ENCODE data around the gene NPBWR2. TPM values are rescaled to one million over a fixed set of nuclear protein-coding genes. Genes with fewer than 3 reads are reported as not detected.

The NPBWR2 gene
- total and polyA plus RNA-seq, 4 donors: not detected

DNA sequence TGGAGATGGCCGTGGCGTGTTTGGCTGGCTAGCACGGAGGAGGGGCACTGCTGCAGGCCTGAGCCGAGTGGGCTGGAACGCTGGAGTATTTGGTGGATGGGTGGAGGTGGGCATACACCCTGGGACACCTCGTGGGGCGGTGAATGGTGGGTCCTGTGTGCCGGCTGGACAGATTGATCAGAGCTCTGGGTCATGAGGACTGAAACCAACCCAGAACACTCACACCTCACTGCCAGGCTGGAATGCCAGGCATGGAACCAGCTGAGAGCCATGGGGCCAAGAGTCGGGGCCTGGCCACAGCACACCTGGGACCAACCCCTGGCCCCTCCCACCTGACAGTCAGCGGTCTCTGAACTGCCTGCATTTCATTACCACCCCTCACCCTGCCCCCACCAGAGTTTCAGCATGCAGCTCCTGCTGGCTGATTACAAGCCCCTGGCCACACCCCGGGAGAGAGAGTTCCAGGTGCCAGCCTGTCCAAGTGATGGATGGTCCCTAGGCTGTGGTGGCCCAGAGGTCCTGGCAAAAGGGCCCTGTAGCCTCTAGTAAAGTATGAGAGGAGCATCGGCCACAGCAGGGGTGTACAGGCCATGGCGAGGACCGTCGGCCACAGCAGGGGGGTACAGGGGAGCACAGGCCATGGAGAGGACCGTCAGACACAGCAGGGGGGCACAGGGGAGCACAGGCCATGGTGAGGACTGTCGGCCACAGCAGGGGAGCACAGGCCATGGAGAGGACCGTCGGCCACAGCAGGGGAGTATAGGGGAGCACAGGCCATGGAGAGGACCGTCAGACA is 3.3 kb downstream of the NPBWR2 start:
- peaks cover 10% of the 10 kb centered on the region for H3K27me3 ChIP-seq (ENCODE audit: control insufficient read depth, insufficient read depth, low read length)
- DNase-seq (ENCODE audit: low read depth in 4 of 6, low spot score in 6 of 6): no peak

DNA sequence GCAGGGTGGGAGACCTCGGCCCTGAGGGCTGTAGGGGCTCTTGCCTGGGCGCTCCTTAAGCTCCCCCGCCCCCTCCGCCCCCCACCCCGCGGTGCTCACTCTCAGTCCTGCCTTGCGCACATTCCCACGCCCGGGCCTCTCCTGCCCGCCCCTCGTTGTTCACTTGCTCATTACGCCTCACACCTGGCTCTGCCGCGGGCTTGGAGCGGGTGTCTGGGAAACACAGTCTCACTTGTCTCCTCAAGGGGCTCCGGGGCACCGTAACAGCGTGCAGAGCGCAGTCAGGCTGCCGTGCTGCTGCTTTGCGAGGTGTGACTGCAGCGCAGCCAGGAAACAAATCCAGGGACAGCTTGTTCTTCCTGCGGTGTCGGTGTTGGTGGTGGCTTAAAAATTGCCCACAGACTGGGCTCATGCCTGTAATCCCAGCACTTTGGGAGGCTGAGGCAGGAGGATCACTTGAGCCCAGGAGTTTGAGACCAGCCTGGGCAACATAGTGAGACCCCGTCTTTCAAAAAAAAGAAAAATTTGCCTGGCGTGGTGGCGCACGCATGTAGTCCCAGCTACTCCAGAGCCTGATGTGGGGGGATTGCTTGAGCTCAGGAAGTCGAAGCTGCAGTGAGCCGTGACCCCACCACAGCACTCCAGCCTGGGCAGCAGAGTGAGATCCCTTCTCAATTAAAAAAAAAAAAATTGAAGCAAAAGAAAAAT is 4.6 kb downstream of the NPBWR2 start:
- Histone ChIP-seq H3K4me1 (ENCODE audit: control insufficient read depth, insufficient read depth, low read length) (peaks cover 48% of the 10 kb centered on the region), H3K4me3 (ENCODE audit: low read depth, low read length) (no peak overlapping the region), H3K27ac (ENCODE audit: low read depth, low read length) (no peak overlapping the region), H3K27me3 (ENCODE audit: control insufficient read depth, insufficient read depth, low read length) (peaks cover 10% of the 10 kb centered on the region), H3K9me3 (ENCODE audit: control insufficient read depth, insufficient read depth, low read length) (no peaks in the 10 kb centered on the region), H3K36me3 (ENCODE audit: control insufficient read depth, insufficient read depth, low read length) (peaks cover 36% of the 10 kb centered on the region)
- 10% methylated on average over 25 of the region's 30 CpGs for WGBS (ENCODE audit: insufficient coverage)
- DNase-seq (ENCODE audit: low read depth in 4 of 6, low spot score in 6 of 6): peak in 2 of 6 donors; percentile 61 to 92

More for the DNA sequence above, 3.3 kb downstream of the NPBWR2 start:
- peaks cover 23% of the 10 kb centered on the region for H3K36me3 ChIP-seq (ENCODE audit: control insufficient read depth, insufficient read depth, low read length)
- peaks cover 41% of the 10 kb centered on the region for H3K4me1 ChIP-seq (ENCODE audit: control insufficient read depth, insufficient read depth, low read length)
- no peaks in the 10 kb centered on the region for H3K9me3 ChIP-seq (ENCODE audit: control insufficient read depth, insufficient read depth, low read length)
- H3K4me3 ChIP-seq (ENCODE audit: low read depth, low read length): no peak overlapping the region
- H3K27ac ChIP-seq (ENCODE audit: low read depth, low read length): no peak overlapping the region
- 55% methylated on average over 16 of the region's 20 CpGs for WGBS (ENCODE audit: insufficient coverage)

DNA sequence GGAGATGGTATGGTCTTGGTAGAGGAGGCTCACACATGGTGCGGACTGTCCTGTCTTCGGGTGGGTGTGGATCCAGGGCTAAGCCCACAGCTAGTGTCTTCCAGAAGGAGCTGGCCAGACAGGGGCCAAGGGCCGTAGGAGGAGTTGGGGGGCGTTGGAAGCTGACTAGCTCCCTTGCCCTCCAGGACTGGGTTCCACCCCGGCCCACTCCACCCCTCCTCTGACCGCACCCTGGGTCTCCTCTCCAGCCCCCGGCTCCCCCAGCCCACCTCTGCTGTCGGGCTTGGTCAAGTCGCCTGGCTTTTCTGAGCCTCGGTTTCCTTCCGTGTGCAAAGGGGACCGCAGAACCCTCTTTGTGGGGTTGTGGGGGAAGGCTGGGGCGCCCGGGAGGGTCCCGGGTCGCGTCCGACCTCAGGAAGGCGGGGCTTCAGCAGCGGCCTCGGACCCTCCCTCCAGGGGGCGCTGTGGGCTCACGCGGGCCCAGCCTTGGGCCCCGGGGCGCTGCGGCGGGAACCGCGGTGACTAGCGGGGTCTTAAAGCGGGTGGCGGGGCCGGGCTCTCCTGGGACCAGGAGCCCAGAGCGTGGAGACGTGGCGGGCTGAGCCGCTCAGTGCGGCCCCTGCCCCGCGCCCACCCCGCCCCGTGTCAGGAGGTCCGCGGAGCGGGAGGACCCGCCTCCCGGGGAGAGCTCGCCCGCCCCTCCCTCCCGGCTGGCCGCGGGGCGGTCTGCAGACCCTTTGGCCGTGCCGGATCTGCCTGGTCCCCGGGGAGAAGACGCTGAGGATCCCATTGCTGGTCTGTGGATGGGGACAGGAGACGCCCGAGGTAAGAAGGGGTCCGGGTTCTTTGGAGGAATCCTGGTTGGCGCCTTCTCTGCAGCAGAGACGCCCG is 5.4 kb downstream of the NPBWR2 start:
- peaks cover 48% of the 10 kb centered on the region for H3K4me1 ChIP-seq (ENCODE audit: control insufficient read depth, insufficient read depth, low read length)
- no peak overlapping the region for H3K27ac ChIP-seq (ENCODE audit: low read depth, low read length)
- WGBS (ENCODE audit: insufficient coverage): 8% methylated on average over 56 of the region's 64 CpGs
- H3K36me3 ChIP-seq (ENCODE audit: control insufficient read depth, insufficient read depth, low read length): peaks cover 40% of the 10 kb centered on the region
- no peak for DNase-seq (ENCODE audit: low read depth in 4 of 6, low spot score in 6 of 6)
- H3K4me3 ChIP-seq (ENCODE audit: low read depth, low read length): no peak overlapping the region
- peaks cover 10% of the 10 kb centered on the region for H3K27me3 ChIP-seq (ENCODE audit: control insufficient read depth, insufficient read depth, low read length)
- no peaks in the 10 kb centered on the region for H3K9me3 ChIP-seq (ENCODE audit: control insufficient read depth, insufficient read depth, low read length)

DNA sequence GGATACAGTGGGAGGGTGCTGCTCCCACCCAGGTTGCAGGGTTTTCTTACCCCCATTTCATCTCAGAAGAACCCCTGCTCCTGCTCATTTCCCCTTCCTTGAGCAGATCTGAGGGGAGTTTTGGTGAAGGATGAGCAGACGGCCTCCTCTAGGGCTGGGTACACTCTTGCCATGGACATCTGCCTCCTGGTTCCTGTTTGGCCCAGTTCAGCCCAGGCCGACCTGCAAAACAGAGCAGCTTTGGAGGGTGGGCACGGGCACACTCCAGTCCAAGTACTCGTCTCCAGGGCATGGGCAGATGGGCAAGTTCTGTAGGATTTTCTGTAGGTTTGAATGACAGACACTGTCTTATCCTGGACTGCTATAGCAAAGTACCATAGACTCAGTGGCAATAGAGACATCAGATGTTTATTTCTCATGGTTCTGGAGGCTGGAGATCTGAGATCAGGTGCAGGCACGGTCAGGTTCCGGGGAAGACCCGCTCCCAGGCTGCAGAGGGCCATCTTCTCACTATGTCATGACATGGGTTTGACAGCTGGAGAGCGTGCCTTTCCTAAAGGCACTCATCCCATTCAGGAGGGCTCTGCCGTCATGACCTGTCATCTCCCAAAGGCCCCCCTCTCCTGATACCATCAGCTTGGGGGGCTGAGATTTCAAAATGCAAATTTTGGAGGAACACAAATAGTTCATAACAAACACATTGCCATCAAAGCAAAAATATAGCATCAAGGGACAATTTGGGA is 6.2 kb downstream of the NPBWR2 start:
- DNase-seq (ENCODE audit: low read depth in 4 of 6, low spot score in 6 of 6): no peak
- no peak overlapping the region for H3K4me3 ChIP-seq (ENCODE audit: low read depth, low read length)

DNA sequence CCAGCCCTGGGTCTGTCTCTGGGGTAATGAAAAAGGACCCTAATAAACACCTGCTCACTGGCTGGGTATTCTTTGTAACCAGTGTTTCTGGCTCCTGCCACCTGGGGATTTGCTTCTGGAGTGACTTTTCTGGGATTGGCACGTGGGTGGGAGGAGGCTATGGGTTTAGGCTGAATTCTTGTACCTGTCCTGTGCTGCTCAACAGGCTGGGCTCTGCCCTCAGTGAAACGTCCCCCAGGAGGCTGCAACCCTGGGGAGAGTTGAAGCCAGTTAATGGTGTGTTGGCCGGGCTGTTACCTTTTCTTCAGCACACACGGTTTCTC is 6.8 kb downstream of the NPBWR2 start:
- Histone ChIP-seq H3K27ac (ENCODE audit: low read depth, low read length) (no peak overlapping the region), H3K36me3 (ENCODE audit: control insufficient read depth, insufficient read depth, low read length) (peaks cover 50% of the 10 kb centered on the region), H3K4me3 (ENCODE audit: low read depth, low read length) (no peak overlapping the region), H3K4me1 (ENCODE audit: control insufficient read depth, insufficient read depth, low read length) (peaks cover 48% of the 10 kb centered on the region), H3K27me3 (ENCODE audit: control insufficient read depth, insufficient read depth, low read length) (peaks cover 10% of the 10 kb centered on the region), H3K9me3 (ENCODE audit: control insufficient read depth, insufficient read depth, low read length) (no peaks in the 10 kb centered on the region)
- 60% methylated on average over 1 of the region's 4 CpGs for WGBS (ENCODE audit: insufficient coverage)
- DNase-seq (ENCODE audit: low read depth in 4 of 6, low spot score in 6 of 6): no peak

More for the DNA sequence above, 6.2 kb downstream of the NPBWR2 start:
- Histone ChIP-seq H3K9me3 (ENCODE audit: control insufficient read depth, insufficient read depth, low read length) (no peaks in the 10 kb centered on the region), H3K27ac (ENCODE audit: low read depth, low read length) (no peak overlapping the region), H3K4me1 (ENCODE audit: control insufficient read depth, insufficient read depth, low read length) (peaks cover 48% of the 10 kb centered on the region), H3K36me3 (ENCODE audit: control insufficient read depth, insufficient read depth, low read length) (peaks cover 46% of the 10 kb centered on the region), H3K27me3 (ENCODE audit: control insufficient read depth, insufficient read depth, low read length) (peaks cover 10% of the 10 kb centered on the region)
- 87% methylated on average over 7 of the region's 9 CpGs for WGBS (ENCODE audit: insufficient coverage)

DNA sequence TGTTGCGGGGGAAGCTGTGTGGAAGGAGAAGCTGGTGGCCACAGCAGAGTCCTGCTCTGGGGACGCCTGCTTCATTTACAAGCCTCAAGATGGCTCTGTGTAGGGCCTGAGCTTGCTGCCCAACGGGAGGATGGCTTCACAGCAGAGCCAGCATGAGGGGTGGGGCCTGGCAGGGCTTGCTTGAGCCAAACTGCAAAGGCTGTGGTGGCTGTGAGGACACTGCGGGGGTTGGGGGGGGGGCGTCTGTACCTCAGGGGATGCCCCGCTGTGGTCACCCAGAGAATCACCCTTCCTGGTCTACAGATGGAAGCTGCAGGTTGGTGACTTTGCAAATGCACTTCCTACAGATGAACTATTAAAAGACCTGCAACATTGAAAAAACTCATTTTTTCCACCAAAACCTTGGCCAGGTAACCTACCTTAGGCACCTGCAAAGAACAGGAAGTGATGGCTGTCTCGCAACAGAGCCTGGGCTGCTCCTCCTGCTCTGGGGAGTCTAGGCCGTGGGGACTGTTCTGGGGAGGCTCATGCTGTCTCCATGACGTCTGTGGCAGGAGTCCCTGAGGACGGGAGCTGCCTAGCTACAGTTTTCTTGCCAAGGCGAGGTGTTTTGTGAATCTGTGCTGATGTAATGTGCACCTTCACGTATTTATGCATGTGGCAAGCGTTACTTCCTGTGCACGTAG is 7.3 kb downstream of the NPBWR2 start:
- H3K4me1 ChIP-seq (ENCODE audit: control insufficient read depth, insufficient read depth, low read length): peaks cover 48% of the 10 kb centered on the region
- 69% methylated on average over 10 of the region's 14 CpGs for WGBS (ENCODE audit: insufficient coverage)
- peaks cover 10% of the 10 kb centered on the region for H3K27me3 ChIP-seq (ENCODE audit: control insufficient read depth, insufficient read depth, low read length)
- H3K9me3 ChIP-seq (ENCODE audit: control insufficient read depth, insufficient read depth, low read length): no peaks in the 10 kb centered on the region
- H3K36me3 ChIP-seq (ENCODE audit: control insufficient read depth, insufficient read depth, low read length): peaks cover 50% of the 10 kb centered on the region
- no peak overlapping the region for H3K27ac ChIP-seq (ENCODE audit: low read depth, low read length)
- DNase-seq (ENCODE audit: low read depth in 4 of 6, low spot score in 6 of 6): no peak
- H3K4me3 ChIP-seq (ENCODE audit: low read depth, low read length): no peak overlapping the region

DNA sequence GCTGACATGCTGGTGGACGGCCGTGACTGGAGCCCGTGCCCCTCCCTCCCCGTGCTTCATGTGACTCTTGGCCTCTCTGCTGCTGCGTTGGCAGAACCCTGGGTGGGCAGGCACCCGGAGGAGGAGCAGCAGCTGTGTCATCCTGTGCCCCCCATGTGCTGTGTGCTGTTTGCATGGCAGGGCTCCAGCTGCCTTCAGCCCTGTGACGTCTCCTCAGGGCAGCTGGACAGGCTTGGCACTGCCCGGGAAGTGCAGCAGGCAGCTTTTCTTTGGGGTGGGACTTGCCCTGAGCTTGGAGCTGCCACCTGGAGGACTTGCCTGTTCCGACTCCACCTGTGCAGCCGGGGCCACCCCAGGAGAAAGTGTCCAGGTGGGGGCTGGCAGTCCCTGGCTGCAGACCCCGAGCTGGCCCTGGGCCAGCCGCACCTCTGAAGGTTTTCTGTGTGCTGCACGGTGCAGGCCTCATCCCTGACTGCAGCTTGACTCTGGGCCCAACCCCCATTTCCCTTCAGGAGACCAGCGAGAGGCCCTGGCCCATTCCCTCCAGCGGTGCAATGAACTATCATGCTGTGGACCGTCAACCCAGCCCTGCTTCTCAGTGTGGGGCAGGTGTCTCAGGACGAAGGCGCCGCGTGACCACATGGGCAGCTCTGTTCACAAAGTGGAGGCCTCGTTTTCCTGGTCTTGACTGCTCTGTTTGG is 8.1 kb downstream of the NPBWR2 start:
- H3K4me1 ChIP-seq (ENCODE audit: control insufficient read depth, insufficient read depth, low read length): peaks cover 48% of the 10 kb centered on the region
- peak in 2 of 6 donors; percentile 59 to 66 for DNase-seq (ENCODE audit: low read depth in 4 of 6, low spot score in 6 of 6)
- H3K4me3 ChIP-seq (ENCODE audit: low read depth, low read length): no peak overlapping the region
- no peak overlapping the region for H3K27ac ChIP-seq (ENCODE audit: low read depth, low read length)
- WGBS (ENCODE audit: insufficient coverage): 55% methylated on average over 20 of the region's 21 CpGs
- H3K27me3 ChIP-seq (ENCODE audit: control insufficient read depth, insufficient read depth, low read length): peaks cover 10% of the 10 kb centered on the region
- peaks cover 48% of the 10 kb centered on the region for H3K36me3 ChIP-seq (ENCODE audit: control insufficient read depth, insufficient read depth, low read length)
- H3K9me3 ChIP-seq (ENCODE audit: control insufficient read depth, insufficient read depth, low read length): no peaks in the 10 kb centered on the region

DNA sequence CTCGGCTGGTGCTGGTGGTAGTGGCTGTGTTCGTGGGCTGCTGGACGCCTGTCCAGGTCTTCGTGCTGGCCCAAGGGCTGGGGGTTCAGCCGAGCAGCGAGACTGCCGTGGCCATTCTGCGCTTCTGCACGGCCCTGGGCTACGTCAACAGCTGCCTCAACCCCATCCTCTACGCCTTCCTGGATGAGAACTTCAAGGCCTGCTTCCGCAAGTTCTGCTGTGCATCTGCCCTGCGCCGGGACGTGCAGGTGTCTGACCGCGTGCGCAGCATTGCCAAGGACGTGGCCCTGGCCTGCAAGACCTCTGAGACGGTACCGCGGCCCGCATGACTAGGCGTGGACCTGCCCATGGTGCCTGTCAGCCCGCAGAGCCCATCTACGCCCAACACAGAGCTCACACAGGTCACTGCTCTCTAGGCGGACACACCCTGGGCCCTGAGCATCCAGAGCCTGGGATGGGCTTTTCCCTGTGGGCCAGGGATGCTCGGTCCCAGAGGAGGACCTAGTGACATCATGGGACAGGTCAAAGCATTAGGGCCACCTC is 8.8 kb downstream of the NPBWR2 start:
- WGBS (ENCODE audit: insufficient coverage): 97% methylated on average over 27 of the region's 28 CpGs
- no peak for DNase-seq (ENCODE audit: low read depth in 4 of 6, low spot score in 6 of 6)
- Histone ChIP-seq H3K36me3 (ENCODE audit: control insufficient read depth, insufficient read depth, low read length) (peaks cover 48% of the 10 kb centered on the region), H3K4me3 (ENCODE audit: low read depth, low read length) (no peak overlapping the region), H3K4me1 (ENCODE audit: control insufficient read depth, insufficient read depth, low read length) (peaks cover 45% of the 10 kb centered on the region), H3K27me3 (ENCODE audit: control insufficient read depth, insufficient read depth, low read length) (peaks cover 10% of the 10 kb centered on the region), H3K9me3 (ENCODE audit: control insufficient read depth, insufficient read depth, low read length) (no peaks in the 10 kb centered on the region), H3K27ac (ENCODE audit: low read depth, low read length) (no peak overlapping the region)
